ENCODE measurements around the gene RNF167. TPM values are rescaled to one million over a fixed set of nuclear protein-coding genes. Genes with fewer than 3 reads are reported as not detected.

The RNF167 gene
- total and polyA plus RNA-seq, 2 of the 13 experiments (the other 11 are each of a cell fraction or from before 2014, with no cell fraction given), result 44.1 to 45.4 TPM

GRCh38 chr17:4945944-4946280, 5.8 kb downstream of the RNF167 start:
- Histone ChIP-seq H2AFZ (ENCODE audit: low read length) (no peak overlapping the region), H3K9me3 (ENCODE audit: low read length) (no peaks in the 10 kb centered on the region), H4K20me1 (ENCODE audit: insufficient read depth, low read length) (peaks cover 33% of the 10 kb centered on the region), H3K4me2 (ENCODE audit: low read depth, low read length) (peak overlapping the region; percentile 96), H3K4me3 (replicated peaks in 1 of 3; ENCODE audit: insufficient read depth in 1 of 3, low read depth in 2 of 3, low read length in 3 of 3) (peak overlapping the region; percentile 90 to 100 (median 100); a peak in 4 of 6 replicates), H3K27me3 (ENCODE audit: control insufficient read depth in 1 of 2, insufficient read depth in 2 of 2, low read length in 2 of 2) (no peaks in the 10 kb centered on the region; a peak in 1 of 5 replicates), H3K4me1 (ENCODE audit: insufficient read depth, low read length) (peaks cover 44% of the 10 kb centered on the region), H3K9ac (ENCODE audit: insufficient read depth, low read depth, low read length) (peak overlapping the region; percentile 74), H3K27ac (ENCODE audit: extremely low read length, insufficient read depth, low read length) (peak overlapping the region; percentile 54), H3K79me2 (ENCODE audit: insufficient read depth, low read length) (peaks cover 57% of the 10 kb centered on the region), H3K36me3 (replicated peaks in 1 of 2; ENCODE audit: control insufficient read depth in 1 of 2, insufficient read depth in 2 of 2, low read length in 2 of 2) (peaks cover 18 to 37% of the 10 kb centered on the region in 2 experiments)
- in situ Hi-C loops (cut with HindIII; ENCODE audit: extremely low pct_ligation_motif_present, low pct_unique_long_range_greater_than_20kb) (no loop called here), intact Hi-C loops (cut with micrococcal nuclease; ENCODE audit: unreplicated experiment) (no loop called here)
- ChIA-PET POLR2A (interaction anchor here (1.2 to 10.0 kb wide), 3 partner anchors 21 to 224 kb away, joined by 3 to 273 read pairs (median 6); partner anchors contain the start of gene SPAG7), CTCF (ENCODE audit: low intra/inter-chr PET ratio, low total read pairs) (no interaction called here)
- TF ChIP-seq PRDM15 (CRISPR knock-in tag; IDR thresholded peaks at IDR 0.05) (no peak), HNRNPUL1 (IDR thresholded peaks at IDR 0.05; ENCODE audit: low read depth, low read length) (no peak), ZNF792 (CRISPR knock-in tag; IDR thresholded peaks at IDR 0.05) (0 out of 2 replicates have a peak, but pooled peaks have one; percentile 6), SPEN (CRISPR knock-in tag; IDR thresholded peaks at IDR 0.05; ENCODE audit: low read depth) (no peak), PATZ1 (CRISPR knock-in tag; IDR thresholded peaks at IDR 0.05) (peak; percentile 70), NPAS2 (CRISPR knock-in tag; IDR thresholded peaks at IDR 0.05; ENCODE audit: borderline replicate concordance) (no peak)
- TF ChIP-seq, protein P1, sequence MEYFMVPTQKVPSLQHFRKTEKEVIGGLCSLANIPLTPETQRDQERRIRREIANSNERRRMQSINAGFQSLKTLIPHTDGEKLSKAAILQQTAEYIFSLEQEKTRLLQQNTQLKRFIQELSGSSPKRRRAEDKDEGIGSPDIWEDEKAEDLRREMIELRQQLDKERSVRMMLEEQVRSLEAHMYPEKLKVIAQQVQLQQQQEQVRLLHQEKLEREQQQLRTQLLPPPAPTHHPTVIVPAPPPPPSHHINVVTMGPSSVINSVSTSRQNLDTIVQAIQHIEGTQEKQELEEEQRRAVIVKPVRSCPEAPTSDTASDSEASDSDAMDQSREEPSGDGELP (IDR thresholded peaks at IDR 0.05; ENCODE audit: borderline replicate concordance, low read depth), result peak; percentile 43; the same call in 1 of the 2 replicates
- 52% methylated on average over 4 of the region's 4 CpGs for WGBS (ENCODE audit: low lambda C conversion rate)
- BruUV-seq (replicated peaks), result no TSS peak
- ATAC-seq (no peak), FAIRE-seq (peak; percentile 39), DNase-seq (ENCODE audit: low spot score) (no peak)

Measured in HepG2 (cell line).